ENCODE measurements around the gene WDR64. TPM values are rescaled to one million over a fixed set of nuclear protein-coding genes. Genes with fewer than 3 reads are reported as not detected.

WDR64 gene
- total and polyA plus RNA-seq, 2 experiments from 2014 or later, result not detected

DNA sequence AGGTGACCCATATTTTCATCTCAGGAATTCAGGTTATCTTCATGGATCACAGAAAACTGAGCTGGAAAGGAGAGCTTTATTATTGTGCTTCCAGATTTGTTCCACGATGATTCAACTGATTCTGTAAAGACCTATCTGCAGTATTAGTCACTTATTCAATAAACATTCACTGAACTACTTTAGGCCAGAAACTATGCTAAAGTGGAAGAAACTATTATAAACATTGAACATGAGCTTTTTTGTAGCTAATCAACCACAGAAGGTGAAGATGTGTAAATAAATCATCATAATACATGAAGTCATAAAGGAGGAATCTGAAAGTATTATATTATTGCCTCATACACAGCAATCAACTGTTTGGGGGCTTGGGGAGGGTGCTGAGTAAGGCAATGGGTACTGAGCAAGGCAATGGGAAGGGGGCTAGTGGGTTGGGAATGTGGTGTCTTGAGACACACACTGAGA is 165.3 kb downstream of the WDR64 start:
- H3K36me3 ChIP-seq (ENCODE audit: insufficient read depth), result no peaks in the 10 kb centered on the region
- H3K4me2 ChIP-seq, result no peak overlapping the region
- no peak overlapping the region for H3K27ac ChIP-seq (ENCODE audit: low read depth)
- Mint-ChIP-seq H3K9me3 (no peaks in the 10 kb centered on the region), H3K36me3 (ENCODE audit: low read depth) (no peaks in the 10 kb centered on the region), H3K4me1 (no peaks in the 10 kb centered on the region), H3K27ac (no peak overlapping the region), H3K4me3 (no peak overlapping the region), H3K27me3 (ENCODE audit: insufficient read depth, low read depth, poor library complexity) (peaks cover 3% of the 10 kb centered on the region)
- no peaks in the 10 kb centered on the region for H3F3A ChIP-seq (replicated peaks; ENCODE audit: low read depth)
- H4K20me1 ChIP-seq (replicated peaks; ENCODE audit: insufficient read depth), result no peaks in the 10 kb centered on the region
- H3K4me3 ChIP-seq, result no peak overlapping the region
- no peak for DNase-seq (ENCODE audit: low spot score)
- H3K79me2 ChIP-seq (replicated peaks; ENCODE audit: insufficient read depth), result no peaks in the 10 kb centered on the region
- H3K9me2 ChIP-seq (ENCODE audit: insufficient read depth), result no peaks in the 10 kb centered on the region
- no peak for ATAC-seq
- H3K27me3 ChIP-seq (ENCODE audit: insufficient read depth), result no peaks in the 10 kb centered on the region
- no peak overlapping the region for H2AFZ ChIP-seq
- TF ChIP-seq EZH2phosphoT487 (IDR thresholded peaks at IDR 0.05; ENCODE audit: unreplicated experiment), result no peak
- TF ChIP-seq EZH2 (IDR thresholded peaks at IDR 0.05; ENCODE audit: low read depth, unreplicated experiment), result no peak
- TF ChIP-seq STAT1 (IDR thresholded peaks at IDR 0.05; ENCODE audit: unreplicated experiment), result no peak
- TF ChIP-seq ZNF331 (CRISPR knock-in tag; IDR thresholded peaks at IDR 0.05; ENCODE audit: low read depth), result no peak
- no peak for TF ChIP-seq ZNF114 (CRISPR knock-in tag; IDR thresholded peaks at IDR 0.05)
- TF ChIP-seq JUNB (IDR thresholded peaks at IDR 0.05; ENCODE audit: unreplicated experiment), result no peak
- no peak for TF ChIP-seq POLR2AphosphoS5 (IDR thresholded peaks at IDR 0.05; ENCODE audit: low read depth)
- TF ChIP-seq, protein P1, sequence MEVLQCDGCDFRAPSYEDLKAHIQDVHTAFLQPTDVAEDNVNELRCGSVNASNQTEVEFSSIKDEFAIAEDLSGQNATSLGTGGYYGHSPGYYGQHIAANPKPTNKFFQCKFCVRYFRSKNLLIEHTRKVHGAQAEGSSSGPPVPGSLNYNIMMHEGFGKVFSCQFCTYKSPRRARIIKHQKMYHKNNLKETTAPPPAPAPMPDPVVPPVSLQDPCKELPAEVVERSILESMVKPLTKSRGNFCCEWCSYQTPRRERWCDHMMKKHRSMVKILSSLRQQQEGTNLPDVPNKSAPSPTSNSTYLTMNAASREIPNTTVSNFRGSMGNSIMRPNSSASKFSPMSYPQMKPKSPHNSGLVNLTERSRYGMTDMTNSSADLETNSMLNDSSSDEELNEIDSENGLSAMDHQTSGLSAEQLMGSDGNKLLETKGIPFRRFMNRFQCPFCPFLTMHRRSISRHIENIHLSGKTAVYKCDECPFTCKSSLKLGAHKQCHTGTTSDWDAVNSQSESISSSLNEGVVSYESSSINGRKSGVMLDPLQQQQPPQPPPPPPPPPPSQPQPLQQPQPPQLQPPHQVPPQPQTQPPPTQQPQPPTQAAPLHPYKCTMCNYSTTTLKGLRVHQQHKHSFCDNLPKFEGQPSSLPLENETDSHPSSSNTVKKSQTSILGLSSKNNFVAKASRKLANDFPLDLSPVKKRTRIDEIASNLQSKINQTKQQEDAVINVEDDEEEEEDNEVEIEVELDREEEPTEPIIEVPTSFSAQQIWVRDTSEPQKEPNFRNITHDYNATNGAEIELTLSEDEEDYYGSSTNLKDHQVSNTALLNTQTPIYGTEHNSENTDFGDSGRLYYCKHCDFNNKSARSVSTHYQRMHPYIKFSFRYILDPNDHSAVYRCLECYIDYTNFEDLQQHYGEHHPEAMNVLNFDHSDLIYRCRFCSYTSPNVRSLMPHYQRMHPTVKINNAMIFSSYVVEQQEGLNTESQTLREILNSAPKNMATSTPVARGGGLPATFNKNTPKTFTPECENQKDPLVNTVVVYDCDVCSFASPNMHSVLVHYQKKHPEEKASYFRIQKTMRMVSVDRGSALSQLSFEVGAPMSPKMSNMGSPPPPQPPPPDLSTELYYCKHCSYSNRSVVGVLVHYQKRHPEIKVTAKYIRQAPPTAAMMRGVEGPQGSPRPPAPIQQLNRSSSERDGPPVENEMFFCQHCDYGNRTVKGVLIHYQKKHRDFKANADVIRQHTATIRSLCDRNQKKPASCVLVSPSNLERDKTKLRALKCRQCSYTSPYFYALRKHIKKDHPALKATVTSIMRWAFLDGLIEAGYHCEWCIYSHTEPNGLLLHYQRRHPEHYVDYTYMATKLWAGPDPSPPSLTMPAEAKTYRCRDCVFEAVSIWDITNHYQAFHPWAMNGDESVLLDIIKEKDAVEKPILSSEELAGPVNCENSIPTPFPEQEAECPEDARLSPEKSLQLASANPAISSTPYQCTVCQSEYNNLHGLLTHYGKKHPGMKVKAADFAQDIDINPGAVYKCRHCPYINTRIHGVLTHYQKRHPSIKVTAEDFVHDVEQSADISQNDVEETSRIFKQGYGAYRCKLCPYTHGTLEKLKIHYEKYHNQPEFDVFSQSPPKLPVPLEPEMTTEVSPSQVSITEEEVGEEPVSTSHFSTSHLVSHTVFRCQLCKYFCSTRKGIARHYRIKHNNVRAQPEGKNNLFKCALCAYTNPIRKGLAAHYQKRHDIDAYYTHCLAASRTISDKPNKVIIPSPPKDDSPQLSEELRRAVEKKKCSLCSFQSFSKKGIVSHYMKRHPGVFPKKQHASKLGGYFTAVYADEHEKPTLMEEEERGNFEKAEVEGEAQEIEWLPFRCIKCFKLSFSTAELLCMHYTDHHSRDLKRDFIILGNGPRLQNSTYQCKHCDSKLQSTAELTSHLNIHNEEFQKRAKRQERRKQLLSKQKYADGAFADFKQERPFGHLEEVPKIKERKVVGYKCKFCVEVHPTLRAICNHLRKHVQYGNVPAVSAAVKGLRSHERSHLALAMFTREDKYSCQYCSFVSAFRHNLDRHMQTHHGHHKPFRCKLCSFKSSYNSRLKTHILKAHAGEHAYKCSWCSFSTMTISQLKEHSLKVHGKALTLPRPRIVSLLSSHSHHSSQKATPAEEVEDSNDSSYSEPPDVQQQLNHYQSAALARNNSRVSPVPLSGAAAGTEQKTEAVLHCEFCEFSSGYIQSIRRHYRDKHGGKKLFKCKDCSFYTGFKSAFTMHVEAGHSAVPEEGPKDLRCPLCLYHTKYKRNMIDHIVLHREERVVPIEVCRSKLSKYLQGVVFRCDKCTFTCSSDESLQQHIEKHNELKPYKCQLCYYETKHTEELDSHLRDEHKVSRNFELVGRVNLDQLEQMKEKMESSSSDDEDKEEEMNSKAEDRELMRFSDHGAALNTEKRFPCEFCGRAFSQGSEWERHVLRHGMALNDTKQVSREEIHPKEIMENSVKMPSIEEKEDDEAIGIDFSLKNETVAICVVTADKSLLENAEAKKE (CRISPR knock-in tag; IDR thresholded peaks at IDR 0.05), result no peak
- TF ChIP-seq, protein P2, sequence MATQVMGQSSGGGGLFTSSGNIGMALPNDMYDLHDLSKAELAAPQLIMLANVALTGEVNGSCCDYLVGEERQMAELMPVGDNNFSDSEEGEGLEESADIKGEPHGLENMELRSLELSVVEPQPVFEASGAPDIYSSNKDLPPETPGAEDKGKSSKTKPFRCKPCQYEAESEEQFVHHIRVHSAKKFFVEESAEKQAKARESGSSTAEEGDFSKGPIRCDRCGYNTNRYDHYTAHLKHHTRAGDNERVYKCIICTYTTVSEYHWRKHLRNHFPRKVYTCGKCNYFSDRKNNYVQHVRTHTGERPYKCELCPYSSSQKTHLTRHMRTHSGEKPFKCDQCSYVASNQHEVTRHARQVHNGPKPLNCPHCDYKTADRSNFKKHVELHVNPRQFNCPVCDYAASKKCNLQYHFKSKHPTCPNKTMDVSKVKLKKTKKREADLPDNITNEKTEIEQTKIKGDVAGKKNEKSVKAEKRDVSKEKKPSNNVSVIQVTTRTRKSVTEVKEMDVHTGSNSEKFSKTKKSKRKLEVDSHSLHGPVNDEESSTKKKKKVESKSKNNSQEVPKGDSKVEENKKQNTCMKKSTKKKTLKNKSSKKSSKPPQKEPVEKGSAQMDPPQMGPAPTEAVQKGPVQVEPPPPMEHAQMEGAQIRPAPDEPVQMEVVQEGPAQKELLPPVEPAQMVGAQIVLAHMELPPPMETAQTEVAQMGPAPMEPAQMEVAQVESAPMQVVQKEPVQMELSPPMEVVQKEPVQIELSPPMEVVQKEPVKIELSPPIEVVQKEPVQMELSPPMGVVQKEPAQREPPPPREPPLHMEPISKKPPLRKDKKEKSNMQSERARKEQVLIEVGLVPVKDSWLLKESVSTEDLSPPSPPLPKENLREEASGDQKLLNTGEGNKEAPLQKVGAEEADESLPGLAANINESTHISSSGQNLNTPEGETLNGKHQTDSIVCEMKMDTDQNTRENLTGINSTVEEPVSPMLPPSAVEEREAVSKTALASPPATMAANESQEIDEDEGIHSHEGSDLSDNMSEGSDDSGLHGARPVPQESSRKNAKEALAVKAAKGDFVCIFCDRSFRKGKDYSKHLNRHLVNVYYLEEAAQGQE (IDR thresholded peaks at IDR 0.05; ENCODE audit: unreplicated experiment), result no peak
- TF ChIP-seq ETS1 (IDR thresholded peaks at IDR 0.05), result no peak
- no peak for TF ChIP-seq NANOG (IDR thresholded peaks at IDR 0.05; ENCODE audit: borderline replicate concordance)
- no peaks in the 10 kb centered on the region for H3K4me1 ChIP-seq (ENCODE audit: insufficient read depth)
